Transverse colon (tissue), 4 donors: ENCODE results near the gene LAP3. TPM values are rescaled to one million over a fixed set of nuclear protein-coding genes. Genes with fewer than 3 reads are reported as not detected.

Experiments
- DNase-seq: peaks from one replicate; pipeline ENCODE4 v3.0.0-alpha.2; 2019
- H3K27ac ChIP-seq, 4 donors: fragments of 200-600 bp; sonication (generic); 2 replicates each; pipeline ENCODE4 v1.5.1; 2016 to 2018; ENCODE audit warnings: inconsistent platforms in 4 of 4
- H3K27me3 ChIP-seq: fragments of 200-600 bp; sonication (generic); 2 replicates; pipeline ENCODE4 v1.5.1; 2017; ENCODE audit warnings: inconsistent platforms
- H3K36me3 ChIP-seq, 4 donors: fragments of 200-600 bp; sonication (generic); 2 replicates each; pipeline ENCODE4 v1.5.1; 2017 to 2019; ENCODE audit warnings: inconsistent platforms in 4 of 4
- H3K4me1 ChIP-seq, 4 donors: fragments of 200-600 bp; sonication (generic); 2 replicates each; pipeline ENCODE4 v1.5.1; 2017 to 2020; ENCODE audit warnings: inconsistent platforms in 4 of 4
- H3K4me3 ChIP-seq, 4 donors: fragments of 200-600 bp; sonication (generic); 1 replicate in 1 of 4; 2 replicates in 3 of 4; pipeline versions ENCODE4 v1.5.1 to v1.6.1; 2017 to 2019; ENCODE audit warnings: inconsistent platforms in 4 of 4
- H3K9me3 ChIP-seq, 2 donors: fragments of 200-600 bp; sonication (generic); 2 replicates each; pipeline ENCODE4 v1.5.1; 2017 to 2019; ENCODE audit warnings: inconsistent platforms in 2 of 2
- CTCF ChIP-seq, 5 experiments: fragments of 200-600 bp in 3 of 5; fragments of 450-650 bp in 2 of 5; sonication (generic) in 3 of 5; IDR thresholded peaks; 1 replicate in 2 of 5; 2 replicates in 3 of 5; pipeline ENCODE4 v1.5.1; 2016 to 2017; ENCODE audit warnings: antibody characterized with exemption in 5 of 5, inconsistent platforms in 3 of 5, mild to moderate bottlenecking in 2 of 5, moderate library complexity in 1 of 5
- EP300 ChIP-seq: sonication (generic); formaldehyde crosslinking; IDR thresholded peaks from one replicate; pipeline ENCODE4 v1.6.1; 2017; ENCODE audit warnings: antibody characterized with exemption, low read depth
- POLR2A ChIP-seq: fragments of 450-650 bp; IDR thresholded peaks from one replicate; pipeline ENCODE4 v1.6.1; 2016; ENCODE audit warnings: antibody characterized with exemption, mild to moderate bottlenecking, moderate library complexity
- POLR2AphosphoS5 ChIP-seq, 3 donors: sonication (generic); formaldehyde crosslinking; IDR thresholded peaks; one replicate each; pipeline ENCODE4 v1.6.1; 2016; ENCODE audit warnings: antibody characterized with exemption in 3 of 3
- WGBS, 2 donors: methylation state at CpG; one replicate each; pipeline ENCODE4 v1.1.5; 2018; ENCODE audit warnings: low coverage in 1 of 2; 5-methylcytosine and 5-hydroxymethylcytosine counted together
- in situ Hi-C, 4 donors: fragments of 200-750 bp; cut with MboI; loops; one replicate each; pipeline versions ENCODE4 v1.15.0 to v1.15.1; 2017; ENCODE audit warnings: low sequenced_read_pairs in 3 of 4, low pct_ligation_motif_present in 1 of 4, low pct_unique_long_range_greater_than_20kb in 1 of 4
- intact Hi-C: fragments of 100-400 bp; cut with DNase I; formaldehyde crosslinking; loops from one replicate; pipeline ENCODE4 v1.15.1; 2023; ENCODE audit warnings: low total_unique reads
- total RNA-seq, 4 donors: library from RNA; depleted of rRNA; stranded (reverse); fragments of >200 nt; gene quantifications; one replicate each; pipeline ENCODE4 v1.1.0, GENCODE V29; 2016

Gene LAP3
- total RNA-seq, 4 donors from 2014 or later: 53.5 to 85.0 (median 56.0) TPM

GRCh38 chr4:17561195-17561909 lies 15.6 kb upstream of the LAP3 start:
- H3K27me3 ChIP-seq: no peaks in the 10 kb centered on the region
- intact Hi-C loops: no loop called here
- H3K9me3 ChIP-seq: no peaks in the 10 kb centered on the region
- H3K27ac ChIP-seq: no peak overlapping the region
- H3K4me3 ChIP-seq: no peak overlapping the region
- H3K4me1 ChIP-seq: no peaks in the 10 kb centered on the region
- in situ Hi-C loops: loop anchor here in 2 of 4 donors (25.0 kb wide), 3 partner anchors 226 to 1026 kb away; partner anchors contain the start of genes FAM184B (in 1 of the 2) and LCORL (in 1 of the 2)
- TF ChIP-seq POLR2A: no peak
- TF ChIP-seq POLR2AphosphoS5 (IDR thresholded peaks at IDR 0.05): no peak
- TF ChIP-seq EP300: no peak
- no peak for TF ChIP-seq CTCF (IDR thresholded peaks at IDR 0.05)
- WGBS, 2 donors: 93 to 100% methylated on average over 3 to 8 of the region's 8 CpGs
- H3K36me3 ChIP-seq: no peaks in the 10 kb centered on the region
- DNase-seq: no peak

- intact Hi-C loops (no loop called here), in situ Hi-C loops (loop anchor here in 2 of 4 donors (25.0 kb wide), 3 partner anchors 225 to 1025 kb away; partner anchors contain the start of genes FAM184B (in 1 of the 2) and LCORL (in 1 of the 2))
- Histone ChIP-seq H3K36me3 (no peaks in the 10 kb centered on the region), H3K27ac (no peak overlapping the region), H3K27me3 (no peaks in the 10 kb centered on the region), H3K9me3 (no peaks in the 10 kb centered on the region), H3K4me3 (no peak overlapping the region), H3K4me1 (no peaks in the 10 kb centered on the region)
- TF ChIP-seq EP300: no peak
- TF ChIP-seq POLR2A: no peak
- no peak for TF ChIP-seq CTCF (IDR thresholded peaks at IDR 0.05)
- TF ChIP-seq POLR2AphosphoS5 (IDR thresholded peaks at IDR 0.05): no peak
- 85% methylated on average over 1 of the region's 1 CpG; no CpG with 5 or more reads in 1 of the 2 donors for WGBS, 2 donors
- DNase-seq: no peak
Observed at GRCh38 chr4:17562157-17562556, 14.8 kb upstream of the LAP3 start.

- WGBS, 2 donors: 94% methylated on average over 3 of the region's 3 CpGs
- in situ Hi-C loops: loop anchor here in 2 of 4 donors (25.0 kb wide), 3 partner anchors 221 to 1021 kb away; partner anchors contain the start of genes FAM184B (in 1 of the 2) and LCORL (in 1 of the 2)
Observed at GRCh38 chr4:17565846-17566245, 11.2 kb upstream of the LAP3 start.

More at GRCh38 chr4:17565846-17566245, 11.2 kb upstream of the LAP3 start:
- Histone ChIP-seq H3K4me1 (no peaks in the 10 kb centered on the region), H3K4me3 (no peak overlapping the region), H3K27me3 (no peaks in the 10 kb centered on the region), H3K27ac (no peak overlapping the region), H3K9me3 (no peaks in the 10 kb centered on the region), H3K36me3 (no peaks in the 10 kb centered on the region)
- DNase-seq: no peak
- intact Hi-C loops: no loop called here
- TF ChIP-seq CTCF (IDR thresholded peaks at IDR 0.05) (no peak), POLR2AphosphoS5 (IDR thresholded peaks at IDR 0.05) (no peak), POLR2A (no peak), EP300 (no peak)
